NOMO-1 treated with DMSO at 0.1 percent for 48 hours (cell line): ENCODE measurements around the gene TCEANC2.
"Not testable (repeated sequence)": the region's sequence is repeated elsewhere in the genome, so short reads cannot be mapped to it uniquely, and the experiment has no call there.

ENCODE experiments used
- DNase-seq: peaks from one replicate; lab custom pipeline; 2025; ENCODE audit not compliant: unreplicated experiment; lab: John Stamatoyannopoulos, UW

The TCEANC2 gene

GRCh38 chr1:54052934-54053744 is at the start of gene TCEANC2, which contains the start of gene TMEM59:
Gene TCEANC2 (plus strand): TSS chr1:54053608. CDS start chr1:54054423, 815 bp downstream.
Gene TMEM59 (minus strand): TSS chr1:54053204. CDS start chr1:54053188, 16 bp downstream.
- peak; percentile 100 for DNase-seq

GRCh38 chr1:54003750-54004480 is 49.5 kb upstream of the TCEANC2 start:
- DNase-seq: not testable (repeated sequence)

GRCh38 chr1:54004481-54005049 is 48.8 kb upstream of the TCEANC2 start:
- DNase-seq: no peak

GRCh38 chr1:54006508-54006907 is 46.9 kb upstream of the TCEANC2 start:
- no peak for DNase-seq

GRCh38 chr1:54007613-54008012 is 45.8 kb upstream of the TCEANC2 start:
- DNase-seq: no peak

GRCh38 chr1:54008876-54009275 is 44.5 kb upstream of the TCEANC2 start:
- DNase-seq: no peak

- DNase-seq: no peak
These were observed 44.0 kb upstream of the TCEANC2 start for GRCh38 chr1:54009406-54009805.

- DNase-seq: no peak
These were observed 42.8 kb upstream of the TCEANC2 start for GRCh38 chr1:54010415-54011117.

GRCh38 chr1:54011316-54012007 is 41.9 kb upstream of the TCEANC2 start:
- DNase-seq: no peak

GRCh38 chr1:54012008-54012325 is 41.4 kb upstream of the TCEANC2 start:
- DNase-seq: no peak

- no peak for DNase-seq
These were observed 40.5 kb upstream of the TCEANC2 start for GRCh38 chr1:54012863-54013262.

GRCh38 chr1:54013393-54014008 is 39.9 kb upstream of the TCEANC2 start:
- no peak for DNase-seq

GRCh38 chr1:54014009-54014629 is 39.3 kb upstream of the TCEANC2 start:
- DNase-seq: no peak

GRCh38 chr1:54016343-54017282 is 36.8 kb upstream of the TCEANC2 start:
- DNase-seq: no peak

- DNase-seq: no peak
These were observed 35.4 kb upstream of the TCEANC2 start, which contains the start of gene LDLRAD1 for GRCh38 chr1:54017979-54018378. Gene LDLRAD1 (minus strand): TSS chr1:54018186. CDS start chr1:54018112, 74 bp downstream.

GRCh38 chr1:54018635-54019034 is 34.8 kb upstream of the TCEANC2 start:
- no peak for DNase-seq

- DNase-seq: not testable (repeated sequence)
These were observed 33.7 kb upstream of the TCEANC2 start for GRCh38 chr1:54019562-54020176.

GRCh38 chr1:54024358-54024757 is 29.1 kb upstream of the TCEANC2 start:
- DNase-seq: no peak
